ENCODE measurements around the gene AIRE. TPM values are rescaled to one million over a fixed set of nuclear protein-coding genes. Genes with fewer than 3 reads are reported as not detected.

Gene AIRE
- total RNA-seq, 6 donors from 2014 or later = not detected

DNA sequence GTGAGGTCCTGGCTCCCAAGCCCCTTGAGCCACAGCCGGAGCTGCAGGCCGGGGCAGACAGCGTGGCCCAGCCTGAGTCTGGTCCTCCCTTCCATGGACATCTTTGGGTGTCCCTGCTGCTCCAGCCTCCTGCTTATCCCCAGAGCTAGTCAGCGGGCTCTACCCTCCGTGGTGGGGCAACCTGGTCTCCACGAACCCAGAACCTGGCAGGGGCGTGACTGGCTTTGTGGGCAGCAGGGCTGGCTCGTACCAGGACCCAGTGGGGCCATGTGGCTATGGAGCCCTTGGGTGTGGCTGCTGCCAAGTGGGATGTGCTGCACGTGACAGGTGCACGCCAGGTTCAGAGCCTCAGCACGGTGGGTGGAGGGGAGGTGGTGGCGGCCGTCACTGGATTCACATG, 35.2 kb downstream of the AIRE start:
- no peak overlapping the region for H3K27ac ChIP-seq
- DNase-seq (peak in 1 of 2 donors; percentile 49), ATAC-seq (ENCODE audit: low FRiP score in 2 of 2) (no peak)
- H3K4me3 ChIP-seq = no peak overlapping the region
- no peaks in the 10 kb centered on the region for H3K27me3 ChIP-seq
- TF ChIP-seq POLR2AphosphoS5 (IDR thresholded peaks at IDR 0.05) = no peak
- TF ChIP-seq EP300 (IDR thresholded peaks at IDR 0.05) = no peak
- no peak for TF ChIP-seq CTCF (IDR thresholded peaks at IDR 0.05)
- no peak for TF ChIP-seq POLR2A (IDR thresholded peaks at IDR 0.05)
- H3K9me3 ChIP-seq = no peaks in the 10 kb centered on the region
- H3K36me3 ChIP-seq = peaks cover 16 to 100% (median 86%) of the 10 kb centered on the region in 4 donors
- WGBS, 2 donors = 89 to 96% methylated on average over 6 to 13 of the region's 13 CpGs
- H3K4me1 ChIP-seq = no peaks in the 10 kb centered on the region

DNA sequence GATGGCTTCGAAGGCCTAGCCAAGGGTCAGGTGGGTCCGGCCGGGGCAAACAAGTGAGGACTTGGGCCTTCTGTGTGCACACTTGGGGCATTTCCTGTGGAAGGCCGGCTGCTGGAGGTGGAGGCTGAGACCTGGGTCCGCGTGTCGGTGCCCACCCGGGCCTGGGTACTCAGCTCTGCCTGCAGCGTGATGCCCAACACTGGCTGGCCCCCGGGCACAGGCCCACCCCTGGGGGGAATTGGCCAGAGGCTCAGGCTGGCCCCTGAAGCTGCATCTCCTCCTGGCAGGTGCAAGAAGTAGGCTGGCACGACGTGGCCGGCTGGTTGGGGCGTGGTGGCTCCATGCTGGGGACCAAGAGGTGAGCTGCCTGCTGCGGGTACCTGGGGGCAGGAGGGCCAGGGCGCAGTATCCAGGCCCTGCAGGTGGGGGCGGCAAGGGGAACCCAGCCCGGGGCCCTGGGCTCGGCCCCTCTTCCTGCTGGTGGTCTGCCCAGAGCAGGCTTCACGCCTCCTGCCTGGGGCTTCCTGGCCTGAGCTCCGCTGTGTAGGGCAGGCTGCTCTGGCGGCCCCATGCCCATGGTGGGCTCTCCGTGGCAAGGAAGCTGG, 36.3 kb downstream of the AIRE start:
- H3K4me3 ChIP-seq = no peak overlapping the region
- H3K4me1 ChIP-seq = no peaks in the 10 kb centered on the region
- WGBS, 2 donors = 84 to 98% methylated on average over 6 to 21 of the region's 23 CpGs
- H3K27me3 ChIP-seq = no peaks in the 10 kb centered on the region
- no peaks in the 10 kb centered on the region for H3K9me3 ChIP-seq
- no peak overlapping the region for H3K27ac ChIP-seq
- ATAC-seq (ENCODE audit: low FRiP score in 2 of 2) (no peak), DNase-seq (peak in 1 of 2 donors; percentile 80)
- peaks cover 20 to 100% (median 89%) of the 10 kb centered on the region in 4 donors for H3K36me3 ChIP-seq
- no peak for TF ChIP-seq CTCF (IDR thresholded peaks at IDR 0.05)
- no peak for TF ChIP-seq POLR2AphosphoS5 (IDR thresholded peaks at IDR 0.05)
- no peak for TF ChIP-seq EP300 (IDR thresholded peaks at IDR 0.05)
- TF ChIP-seq POLR2A (IDR thresholded peaks at IDR 0.05) = no peak

DNA sequence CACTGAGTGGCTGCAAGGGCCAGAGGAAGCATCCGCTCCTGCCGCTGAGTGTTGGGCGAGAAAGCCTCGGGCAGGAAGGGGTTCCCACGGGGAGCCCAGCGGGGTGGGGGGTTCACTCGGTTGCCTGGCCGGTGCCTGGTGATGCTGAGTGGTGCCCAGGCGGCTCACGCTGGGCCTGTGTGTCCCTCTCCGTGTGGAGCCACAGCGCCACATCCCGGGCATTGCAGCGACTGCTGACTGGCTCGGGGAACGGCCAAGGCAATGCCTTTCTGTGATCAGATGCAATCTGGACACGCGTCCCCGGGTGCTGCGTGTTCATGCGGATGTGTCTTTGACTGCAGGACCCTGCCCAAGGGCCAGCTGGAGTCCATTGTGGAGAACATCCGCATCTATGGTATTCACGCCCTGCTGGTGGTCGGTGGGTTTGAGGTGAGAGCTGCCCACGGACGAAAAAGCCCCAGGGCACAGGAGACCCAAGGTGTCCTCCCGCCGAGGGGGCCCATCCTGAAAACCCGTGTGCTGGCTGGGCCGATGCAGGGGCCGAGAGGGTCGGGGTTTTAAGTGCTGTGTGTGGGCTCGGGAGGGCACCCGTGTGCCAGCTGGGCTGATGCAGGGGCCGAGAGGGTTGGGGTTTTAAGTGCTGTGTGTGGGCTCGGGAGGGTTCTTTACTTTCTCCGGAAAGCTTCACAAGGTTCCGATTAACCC, 37.1 kb downstream of the AIRE start:
- Histone ChIP-seq H3K27me3 (no peaks in the 10 kb centered on the region), H3K27ac (no peak overlapping the region), H3K4me1 (no peaks in the 10 kb centered on the region), H3K4me3 (no peak overlapping the region), H3K9me3 (no peaks in the 10 kb centered on the region), H3K36me3 (peaks cover 20 to 100% (median 89%) of the 10 kb centered on the region in 4 donors)
- DNase-seq (peak in 1 of 2 donors; percentile 76), ATAC-seq (ENCODE audit: low FRiP score in 2 of 2) (no peak)
- TF ChIP-seq CTCF (IDR thresholded peaks at IDR 0.05) = no peak
- no peak for TF ChIP-seq POLR2AphosphoS5 (IDR thresholded peaks at IDR 0.05)
- no peak for TF ChIP-seq POLR2A (IDR thresholded peaks at IDR 0.05)
- no peak for TF ChIP-seq EP300 (IDR thresholded peaks at IDR 0.05)
- WGBS, 2 donors = 94 to 95% methylated on average over 37 to 38 of the region's 38 CpGs

DNA sequence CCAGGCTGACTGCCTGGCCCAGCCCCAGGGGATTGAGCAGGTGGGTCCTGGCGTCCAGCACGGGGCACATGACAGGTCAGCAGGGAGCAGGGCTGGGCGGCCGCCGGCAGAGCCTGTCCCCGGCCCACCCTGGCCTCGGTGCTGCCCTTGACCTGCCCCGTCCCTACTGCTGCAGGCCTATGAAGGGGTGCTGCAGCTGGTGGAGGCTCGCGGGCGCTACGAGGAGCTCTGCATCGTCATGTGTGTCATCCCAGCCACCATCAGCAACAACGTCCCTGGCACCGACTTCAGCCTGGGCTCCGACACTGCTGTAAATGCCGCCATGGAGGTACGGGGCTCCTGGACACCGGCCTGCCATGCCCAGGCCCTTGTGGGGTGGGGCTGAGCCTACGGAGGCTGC, 37.9 kb downstream of the AIRE start:
- Histone ChIP-seq H3K27ac (no peak overlapping the region), H3K4me1 (no peaks in the 10 kb centered on the region), H3K4me3 (no peak overlapping the region), H3K36me3 (peaks cover 20 to 97% (median 84%) of the 10 kb centered on the region in 4 donors), H3K9me3 (no peaks in the 10 kb centered on the region), H3K27me3 (no peaks in the 10 kb centered on the region)
- DNase-seq = peak in 1 of 2 donors; percentile 76
- 87 to 96% methylated on average over 4 to 20 of the region's 20 CpGs for WGBS, 2 donors
- no peak for ATAC-seq (ENCODE audit: low FRiP score in 2 of 2)
- TF ChIP-seq CTCF (IDR thresholded peaks at IDR 0.05) (no peak), EP300 (IDR thresholded peaks at IDR 0.05) (no peak), POLR2AphosphoS5 (IDR thresholded peaks at IDR 0.05) (no peak), POLR2A (IDR thresholded peaks at IDR 0.05) (no peak)

Data from upper lobe of left lung (tissue), 6 donors.